GM06990 (cell line): ENCODE measurements around the gene CABLES2.

Source experiments
- DNase-seq: peaks from one replicate; pipeline ENCODE4 v3.0.0-alpha.2; 2011; ENCODE audit not compliant: insufficient read length; ENCODE audit errors: extremely low read depth
- H3K27me3 ChIP-seq: replicated peaks from 2 replicates; pipeline ENCODE4 v1.6.0; 2011; ENCODE audit warnings: low read length; ENCODE audit not compliant: control insufficient read depth, insufficient read depth
- H3K36me3 ChIP-seq: 2 replicates; pipeline ENCODE4 v1.5.1; 2011; ENCODE audit warnings: low read length; ENCODE audit not compliant: control insufficient read depth, insufficient read depth
- H3K4me3 ChIP-seq: replicated peaks from 2 replicates; pipeline ENCODE4 v1.5.1; 2011; ENCODE audit warnings: low read depth, mild to moderate bottlenecking, control low read depth, low read length
- CTCF ChIP-seq: IDR thresholded peaks from 2 replicates; pipeline ENCODE4 v1.5.1; 2011; ENCODE audit warnings: low read length, control low read depth, mild to moderate bottlenecking, inconsistent platforms; ENCODE audit not compliant: insufficient read depth, poor library complexity, severe bottlenecking

The CABLES2 gene

GRCh38 chr20:62357681-62358080 lies 49.4 kb downstream of the CABLES2 start:
- no peak overlapping the region for H3K4me3 ChIP-seq
- no peak for DNase-seq
- no peak for TF ChIP-seq CTCF

GRCh38 chr20:62357187-62357667 lies 49.9 kb downstream of the CABLES2 start:
- no peak for DNase-seq
- TF ChIP-seq CTCF: no peak
- Histone ChIP-seq H3K4me3 (no peak overlapping the region), H3K36me3 (no peaks in the 10 kb centered on the region), H3K27me3 (no peaks in the 10 kb centered on the region)

More at GRCh38 chr20:62357681-62358080, 49.4 kb downstream of the CABLES2 start:
- Histone ChIP-seq H3K27me3 (no peaks in the 10 kb centered on the region), H3K36me3 (no peaks in the 10 kb centered on the region)

GRCh38 chr20:62356589-62357186 lies 50.4 kb downstream of the CABLES2 start:
- Histone ChIP-seq H3K27me3 (no peaks in the 10 kb centered on the region), H3K4me3 (no peak overlapping the region), H3K36me3 (no peaks in the 10 kb centered on the region)
- no peak for DNase-seq
- TF ChIP-seq CTCF: no peak

GRCh38 chr20:62355878-62356588 lies 51.1 kb downstream of the CABLES2 start:
- no peaks in the 10 kb centered on the region for H3K36me3 ChIP-seq
- H3K27me3 ChIP-seq: no peaks in the 10 kb centered on the region
- DNase-seq: no peak
- no peak overlapping the region for H3K4me3 ChIP-seq
- no peak for TF ChIP-seq CTCF

- H3K4me3 ChIP-seq: no peak overlapping the region
- no peaks in the 10 kb centered on the region for H3K27me3 ChIP-seq
- no peaks in the 10 kb centered on the region for H3K36me3 ChIP-seq
- TF ChIP-seq CTCF: no peak
- no peak for DNase-seq
Measured at GRCh38 chr20:62355516-62355877, 51.6 kb downstream of the CABLES2 start.
